B cell (primary cell): ENCODE results near the gene APCS. TPM values are rescaled to one million over a fixed set of nuclear protein-coding genes. Genes with fewer than 3 reads are reported as not detected.

Experiments used
- ATAC-seq: fragments of 200-7000 bp; cut with Tn5 transposase; one replicate; pipeline ENCODE4 v1.10.0; 2021; ENCODE audit warnings: low read depth, mild to moderate bottlenecking, moderate number of reproducible peaks, moderate library complexity
- CTCF ChIA-PET: fragments of 350-600 bp; sonication (Branson Sonifier 250); formaldehyde crosslinking; loops from one replicate; lab custom pipeline; 2021; ENCODE audit warnings: antibody characterized with exemption, inconsistent platforms; lab: Charles Lee
- POLR2A ChIA-PET: fragments of 350-600 bp; sonication (Branson Sonifier 250); formaldehyde crosslinking; loops from one replicate; lab custom pipeline; 2021; ENCODE audit warnings: antibody characterized with exemption; lab: Charles Lee
- DNase-seq: peaks from one replicate; pipeline ENCODE4 v3.0.0; 2013
- H2AFZ ChIP-seq: 2 replicates; pipeline ENCODE4 v1.6.1; 2012; ENCODE audit warnings: mild to moderate bottlenecking, low read depth, low read length; ENCODE audit not compliant: insufficient read depth, poor library complexity, severe bottlenecking
- H3K27ac ChIP-seq, 2 donors: 1 replicate in 1 of 2; 2 replicates in 1 of 2; pipeline ENCODE4 v1.5.1; 2012 to 2013; ENCODE audit warnings: low read length in 2 of 2, mild to moderate bottlenecking in 2 of 2, moderate library complexity in 1 of 2
- H3K27me3 ChIP-seq, 4 experiments: fragments of 200-600 bp in 1 of 4; sonication (generic) in 1 of 4; replicated peaks in 1 of 4; 1 replicate in 2 of 4; 2 replicates in 2 of 4; pipeline versions ENCODE4 v1.6.1 to v1.7.0; 2013 to 2016; ENCODE audit warnings: low read length in 3 of 4, mild to moderate bottlenecking in 2 of 4, mixed read lengths in 1 of 4, moderate library complexity in 1 of 4; ENCODE audit not compliant: insufficient read depth in 4 of 4, control insufficient read depth in 3 of 4; ENCODE audit errors: control extremely low read depth in 1 of 4
- H3K36me3 ChIP-seq, 2 experiments: replicated peaks in 1 of 2; 1 replicate in 1 of 2; 2 replicates in 1 of 2; pipeline versions ENCODE4 v1.6.1 to v1.7.1; 2013; ENCODE audit warnings: low read length in 1 of 2; ENCODE audit not compliant: insufficient read depth in 2 of 2, control insufficient read depth in 1 of 2; ENCODE audit errors: control extremely low read depth in 1 of 2, extremely low read depth in 1 of 2
- H3K4me1 ChIP-seq, 2 donors: fragments of 200-600 bp in 1 of 2; sonication (generic) in 1 of 2; 1 replicate in 1 of 2; 2 replicates in 1 of 2; pipeline versions ENCODE4 v1.5.1 to v1.6.1; 2013 to 2017; ENCODE audit warnings: low read length in 2 of 2; ENCODE audit not compliant: control insufficient read depth in 2 of 2, insufficient read depth in 2 of 2
- H3K4me2 ChIP-seq: replicated peaks from 2 replicates; pipeline ENCODE3; 2012; ENCODE audit warnings: mild to moderate bottlenecking, low read depth, low read length; ENCODE audit not compliant: poor library complexity, severe bottlenecking
- H3K4me3 ChIP-seq, 5 experiments: fragments of 200-600 bp in 1 of 5; sonication (generic) in 1 of 5; 1 replicate in 3 of 5; 2 replicates in 2 of 5; pipeline versions ENCODE4 v1.5.1 to v1.7.0; 2011 to 2016; ENCODE audit warnings: low read length in 4 of 5, mild to moderate bottlenecking in 4 of 5, low read depth in 2 of 5, control low read depth in 1 of 5, moderate library complexity in 1 of 5; ENCODE audit not compliant: insufficient read depth in 1 of 5; ENCODE audit errors: control extremely low read depth in 1 of 5, extremely low read depth in 1 of 5
- H3K79me2 ChIP-seq: fragments of 200-600 bp; sonication (generic); one replicate; pipeline ENCODE4 v1.6.0; 2016; ENCODE audit warnings: low read length; ENCODE audit not compliant: control insufficient read depth, insufficient read depth
- H3K9ac ChIP-seq: fragments of 200-600 bp; sonication (generic); 2 replicates; pipeline ENCODE4 v1.6.1; 2017; ENCODE audit warnings: mild to moderate bottlenecking, low read length, moderate library complexity
- H3K9me3 ChIP-seq, 3 donors: one replicate each; pipeline versions ENCODE4 v1.6.1 to v1.7.1; 2013; ENCODE audit warnings: low read length in 2 of 3; ENCODE audit not compliant: control insufficient read depth in 2 of 3, insufficient read depth in 1 of 3; ENCODE audit errors: control extremely low read depth in 1 of 3
- H4K20me1 ChIP-seq: 2 replicates; pipeline ENCODE4 v1.6.0; 2012; ENCODE audit warnings: mild to moderate bottlenecking, low read length; ENCODE audit not compliant: insufficient read depth, control insufficient read depth, poor library complexity, severe bottlenecking
- H3K27ac Mint-ChIP-seq: one replicate; pipeline ENCODE4 v1.8.0; 2021; ENCODE audit warnings: mixed read lengths
- H3K27me3 Mint-ChIP-seq: one replicate; pipeline ENCODE4 v1.8.0; 2021; ENCODE audit warnings: mixed read lengths
- H3K4me1 Mint-ChIP-seq: one replicate; pipeline ENCODE4 v1.8.0; 2021; ENCODE audit warnings: mixed read lengths
- H3K4me3 Mint-ChIP-seq: one replicate; pipeline ENCODE4 v1.8.0; 2021; ENCODE audit warnings: mixed read lengths
- H3K9me3 Mint-ChIP-seq: one replicate; pipeline ENCODE4 v1.8.0; 2022; ENCODE audit warnings: mixed read lengths; ENCODE audit not compliant: insufficient read depth
- CTCF ChIP-seq: fragments of 200-600 bp; IDR thresholded peaks from one replicate; pipeline ENCODE4 v1.8.0; 2022; ENCODE audit warnings: antibody characterized with exemption, mild to moderate bottlenecking
- EZH2 ChIP-seq: IDR thresholded peaks from 2 replicates; pipeline ENCODE4 v1.6.1; 2012; ENCODE audit warnings: borderline replicate concordance, low read depth, mild to moderate bottlenecking, moderate library complexity, low read length; ENCODE audit not compliant: insufficient read depth, poor library complexity, severe bottlenecking
- WGBS: methylation state at CpG from one replicate; pipeline ENCODE4 v1.1.5; 2013; ENCODE audit warnings: missing lambda C conversion rate; ENCODE audit not compliant: insufficient coverage; 5-methylcytosine and 5-hydroxymethylcytosine counted together
- intact Hi-C: fragments of 100-400 bp; cut with micrococcal nuclease; formaldehyde crosslinking; loops from one replicate; pipeline ENCODE4 v1.10.0; 2022
- polyA plus RNA-seq: library from polyadenylated mRNA; depleted of rRNA; stranded (reverse); fragments of >200 nt; gene quantifications from 2 replicates; pipeline ENCODE4 v1.2.3, GENCODE V29; 2012
- total RNA-seq, 2 donors: library from RNA; stranded (reverse); fragments of 120-200 nt in 1 of 2; gene quantifications; 1 replicate in 1 of 2; 2 replicates in 1 of 2; pipeline versions ENCODE4 v1.2.3 to v1.2.4, GENCODE V29; 2013 to 2022

APCS gene
- total and polyA plus RNA-seq, 2 donors (not counting 1 experiment from before 2014, with no cell fraction given): not detected

GRCh38 chr1:159591981-159592380 lies 4.4 kb downstream of the APCS start:
- no peaks in the 10 kb centered on the region for H3K79me2 ChIP-seq
- no peak overlapping the region for H3K4me2 ChIP-seq
- no CpG with 5 or more reads among the region's 4 CpGs for WGBS
- intact Hi-C loops: no loop called here
- H4K20me1 ChIP-seq: no peaks in the 10 kb centered on the region
- no peak overlapping the region for H3K9ac ChIP-seq
- Mint-ChIP-seq H3K4me3 (no peak overlapping the region), H3K4me1 (no peaks in the 10 kb centered on the region), H3K27ac (no peak overlapping the region), H3K27me3 (peaks cover 18% of the 10 kb centered on the region), H3K9me3 (peaks cover 3% of the 10 kb centered on the region)
- no peaks in the 10 kb centered on the region for H3K27me3 ChIP-seq
- POLR2A ChIA-PET: no interaction called here
- H3K4me1 ChIP-seq: no peaks in the 10 kb centered on the region
- H3K9me3 ChIP-seq: no peaks in the 10 kb centered on the region
- DNase-seq: no peak
- H2AFZ ChIP-seq: no peak overlapping the region
- TF ChIP-seq EZH2 (no peak), CTCF (no peak)
- no peak for ATAC-seq
- no peak overlapping the region for H3K27ac ChIP-seq
- no peaks in the 10 kb centered on the region for H3K36me3 ChIP-seq
- CTCF ChIA-PET: no interaction called here
- H3K4me3 ChIP-seq: no peak overlapping the region

DNA sequence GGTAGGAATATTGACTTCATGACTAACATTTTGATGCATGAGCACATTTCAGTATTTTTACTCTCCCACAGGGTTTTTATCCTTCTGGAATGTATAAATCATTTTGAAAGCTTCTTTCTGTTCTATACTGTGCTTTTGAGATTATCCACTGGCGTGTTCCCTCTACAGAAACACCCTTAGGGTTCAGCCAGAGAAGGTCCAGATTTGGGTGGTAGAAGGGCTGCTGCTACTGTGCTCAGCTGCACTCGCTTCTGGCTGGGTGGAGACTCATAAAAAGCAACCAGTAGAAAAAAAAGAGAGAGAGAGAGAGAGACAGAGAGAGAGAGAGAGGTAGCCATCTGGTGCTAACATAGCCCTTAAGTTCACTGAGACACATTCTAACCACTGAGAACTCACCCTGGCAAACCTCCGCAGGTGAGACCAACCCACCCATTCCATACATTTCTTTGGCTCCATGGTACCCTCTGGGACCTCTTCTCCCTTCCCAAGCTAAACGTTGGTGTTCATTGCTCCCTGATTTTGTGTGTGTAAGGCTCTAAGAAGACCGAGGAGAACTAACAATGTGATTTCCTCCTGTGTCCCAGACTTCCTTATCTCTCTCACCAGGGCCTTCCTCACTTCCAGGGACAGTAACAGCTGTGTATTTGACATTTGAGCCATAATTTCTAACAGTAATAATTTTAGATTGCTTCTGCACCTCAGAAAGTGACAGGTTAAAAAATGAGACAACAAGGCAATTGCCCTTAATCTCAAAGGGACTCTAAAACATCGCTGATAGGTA lies 7.2 kb downstream of the APCS start:
- intact Hi-C loops: no loop called here
- CTCF ChIA-PET: no interaction called here
- Histone ChIP-seq H3K4me2 (no peak overlapping the region), H4K20me1 (no peaks in the 10 kb centered on the region), H3K36me3 (no peaks in the 10 kb centered on the region), H3K9me3 (no peaks in the 10 kb centered on the region), H3K4me3 (no peak overlapping the region), H3K79me2 (no peaks in the 10 kb centered on the region), H3K9ac (no peak overlapping the region), H3K4me1 (no peaks in the 10 kb centered on the region), H3K27ac (no peak overlapping the region), H3K27me3 (peaks cover 0 to 5% (median 0%) of the 10 kb centered on the region in 4 experiments), H2AFZ (no peak overlapping the region)
- Mint-ChIP-seq H3K4me3 (no peak overlapping the region), H3K4me1 (no peaks in the 10 kb centered on the region), H3K27ac (no peak overlapping the region), H3K9me3 (peaks cover 3% of the 10 kb centered on the region), H3K27me3 (peaks cover 22% of the 10 kb centered on the region)
- ATAC-seq (no peak), DNase-seq (no peak)
- TF ChIP-seq EZH2: no peak
- no peak for TF ChIP-seq CTCF
- POLR2A ChIA-PET: no interaction called here
- WGBS: 10% methylated on average over 2 of the region's 6 CpGs
